Effector memory CD4-positive, alpha-beta T cell (primary cell): Measurements from ENCODE around the gene RCAN1.

Source experiments
- DNase-seq, 3 donors: peaks; one replicate each; pipeline ENCODE4 v3.0.0-alpha.2; 2020
- H3K27ac ChIP-seq: 2 replicates; pipeline ENCODE4 v1.7.0; 2013; ENCODE audit warnings: mild to moderate bottlenecking, low read length, moderate library complexity; ENCODE audit not compliant: insufficient read depth, poor library complexity, severe bottlenecking
- H3K27me3 ChIP-seq: replicated peaks from 2 replicates; pipeline ENCODE4 v1.7.0; 2013; ENCODE audit warnings: mild to moderate bottlenecking, low read length; ENCODE audit not compliant: insufficient read depth, control insufficient read depth, poor library complexity, severe bottlenecking
- H3K36me3 ChIP-seq: 2 replicates; pipeline ENCODE4 v1.7.0; 2013; ENCODE audit warnings: mild to moderate bottlenecking, low read length, moderate library complexity; ENCODE audit not compliant: control insufficient read depth, insufficient read depth
- H3K4me1 ChIP-seq: 2 replicates; pipeline ENCODE4 v1.7.0; 2013; ENCODE audit warnings: low read length, mild to moderate bottlenecking; ENCODE audit not compliant: control insufficient read depth, insufficient read depth, poor library complexity, severe bottlenecking
- H3K4me3 ChIP-seq: 2 replicates; pipeline ENCODE4 v1.7.0; 2013; ENCODE audit warnings: low read length, low read depth, mild to moderate bottlenecking; ENCODE audit not compliant: insufficient read depth, poor library complexity, severe bottlenecking
- H3K9me3 ChIP-seq: 2 replicates; pipeline ENCODE4 v1.7.0; 2013; ENCODE audit warnings: mild to moderate bottlenecking, low read length, moderate library complexity; ENCODE audit not compliant: control insufficient read depth

RCAN1 gene

GRCh38 chr21:34511787-34512455 lies 103.0 kb downstream of the RCAN1 start, which contains the start of gene KCNE1:
KCNE1 (minus strand) TSS chr21:34512210; CDS start chr21:34449634, 62,576 bp downstream.
- no peak within 1 kb of the TSS for H3K27ac ChIP-seq
- no peaks in the 10 kb centered on the region for H3K9me3 ChIP-seq
- no peaks in the 10 kb centered on the region for H3K36me3 ChIP-seq
- H3K4me3 ChIP-seq = no peak within 1 kb of the TSS
- no peak for DNase-seq
- H3K4me1 ChIP-seq = no peaks in the 10 kb centered on the region
- no peaks in the 10 kb centered on the region for H3K27me3 ChIP-seq

DNA sequence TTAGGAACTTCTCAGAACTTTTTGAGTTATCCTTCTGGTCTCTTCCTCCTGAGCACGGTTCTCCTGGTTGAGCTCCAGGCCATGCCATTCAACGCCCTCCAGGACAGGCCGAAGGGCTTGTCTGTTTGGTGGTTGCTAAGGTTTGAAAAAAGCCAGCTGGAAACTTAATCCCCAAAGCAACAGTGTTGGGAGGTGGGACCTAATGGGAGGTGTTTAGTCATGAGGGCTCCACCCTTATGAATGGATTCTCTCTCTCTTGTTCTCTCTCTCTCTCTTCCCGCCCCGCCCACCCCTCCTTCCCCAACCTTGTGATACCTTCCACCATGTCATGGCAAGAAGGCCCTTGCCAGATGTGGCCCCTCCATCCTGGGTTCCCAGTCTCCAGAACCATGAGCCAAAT lies 103.7 kb downstream of the RCAN1 start:
- Histone ChIP-seq H3K36me3 (no peaks in the 10 kb centered on the region), H3K27ac (no peak overlapping the region), H3K27me3 (no peaks in the 10 kb centered on the region), H3K4me1 (no peaks in the 10 kb centered on the region), H3K4me3 (no peak overlapping the region), H3K9me3 (no peaks in the 10 kb centered on the region)
- DNase-seq = no peak

DNA sequence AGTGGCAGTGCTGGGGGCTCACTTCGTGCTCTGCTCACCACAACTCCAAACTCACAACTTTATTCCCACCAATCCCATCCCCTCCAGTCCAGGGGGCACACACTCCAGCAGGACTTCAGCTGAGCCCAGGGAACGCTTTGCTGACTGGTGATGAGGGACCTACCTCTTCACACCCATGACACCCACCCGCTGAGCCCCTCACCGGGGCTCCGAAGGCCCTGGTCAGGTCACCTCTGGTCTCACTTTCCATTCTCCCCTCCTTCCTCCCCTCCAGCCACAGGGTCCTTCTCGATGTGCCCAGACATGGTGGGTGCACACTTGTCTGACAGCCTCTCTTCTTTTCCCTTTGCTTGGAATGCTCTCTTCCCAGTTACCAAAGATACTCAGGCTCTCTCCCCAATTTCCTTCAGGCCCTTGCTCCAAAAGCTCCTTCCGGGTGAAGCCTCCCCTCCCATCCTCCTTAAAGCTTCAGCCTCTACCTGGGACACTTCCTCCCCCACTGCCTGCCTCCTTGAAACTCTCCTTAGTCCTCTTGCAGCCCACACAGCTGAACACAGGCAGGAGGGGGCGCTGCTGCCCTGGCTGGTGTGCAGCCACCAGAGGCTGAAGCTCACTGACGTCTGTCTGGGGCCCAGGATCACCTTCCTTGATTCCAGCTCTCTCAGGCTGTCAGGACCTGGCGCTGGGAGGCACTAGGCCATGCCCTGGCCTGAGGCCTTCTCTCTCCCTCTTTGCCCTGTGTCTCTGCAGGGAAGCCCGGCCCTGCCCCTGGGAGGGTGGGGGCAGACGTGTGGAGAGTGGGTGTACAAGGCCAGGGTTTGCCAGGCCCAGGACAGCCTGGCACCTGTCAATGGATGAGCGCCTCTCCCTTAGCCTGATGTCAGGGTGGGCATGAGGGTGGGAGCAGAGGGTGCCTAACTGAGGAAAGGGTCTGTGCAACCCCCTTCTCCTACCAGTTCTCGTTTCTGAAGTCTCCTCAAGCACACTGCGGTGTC lies 104.5 kb downstream of the RCAN1 start:
- Histone ChIP-seq H3K27me3 (no peaks in the 10 kb centered on the region), H3K4me3 (no peak overlapping the region), H3K9me3 (no peaks in the 10 kb centered on the region), H3K27ac (no peak overlapping the region), H3K4me1 (no peaks in the 10 kb centered on the region), H3K36me3 (no peaks in the 10 kb centered on the region)
- DNase-seq = no peak

DNA sequence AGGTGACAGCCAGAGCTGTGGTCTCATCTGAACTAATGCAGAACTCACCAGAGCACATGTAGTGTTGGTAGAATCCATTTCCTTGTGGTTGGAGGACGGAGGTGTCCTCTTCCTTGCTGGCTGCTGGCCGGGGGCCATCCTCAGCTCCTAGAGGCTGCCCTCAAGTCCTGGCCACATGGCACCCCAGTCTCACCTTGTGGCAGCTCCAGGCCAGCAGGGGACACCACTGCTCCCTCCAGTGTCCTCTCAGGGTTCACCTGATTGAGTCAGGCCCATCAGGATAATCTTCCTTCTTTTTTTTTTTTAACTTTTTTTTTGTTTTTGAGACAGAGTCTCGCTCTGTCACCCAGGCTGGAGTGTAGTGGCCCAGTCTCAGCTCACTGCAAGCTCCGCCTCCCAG lies 105.8 kb downstream of the RCAN1 start:
- no peak overlapping the region for H3K27ac ChIP-seq
- DNase-seq = no peak
- no peaks in the 10 kb centered on the region for H3K4me1 ChIP-seq
- no peaks in the 10 kb centered on the region for H3K9me3 ChIP-seq
- no peaks in the 10 kb centered on the region for H3K36me3 ChIP-seq
- H3K27me3 ChIP-seq = no peaks in the 10 kb centered on the region
- no peak overlapping the region for H3K4me3 ChIP-seq

GRCh38 chr21:34504595-34504994 lies 110.3 kb downstream of the RCAN1 start:
- Histone ChIP-seq H3K36me3 (no peaks in the 10 kb centered on the region), H3K9me3 (no peaks in the 10 kb centered on the region), H3K4me3 (no peak overlapping the region), H3K27me3 (no peaks in the 10 kb centered on the region), H3K27ac (no peak overlapping the region), H3K4me1 (no peaks in the 10 kb centered on the region)
- DNase-seq = no peak

- DNase-seq = no peak
- H3K27me3 ChIP-seq = no peaks in the 10 kb centered on the region
- H3K9me3 ChIP-seq = peaks cover 4% of the 10 kb centered on the region
- no peak overlapping the region for H3K4me3 ChIP-seq
- H3K36me3 ChIP-seq = no peaks in the 10 kb centered on the region
- H3K4me1 ChIP-seq = no peaks in the 10 kb centered on the region
- no peak overlapping the region for H3K27ac ChIP-seq
Observed at GRCh38 chr21:34502480-34503106, 112.3 kb downstream of the RCAN1 start.

GRCh38 chr21:34501716-34502115 lies 113.2 kb downstream of the RCAN1 start:
- no peak for DNase-seq
- Histone ChIP-seq H3K9me3 (peaks cover 4% of the 10 kb centered on the region), H3K27ac (no peak overlapping the region), H3K4me1 (no peaks in the 10 kb centered on the region), H3K4me3 (no peak overlapping the region), H3K27me3 (no peaks in the 10 kb centered on the region), H3K36me3 (no peaks in the 10 kb centered on the region)

DNA sequence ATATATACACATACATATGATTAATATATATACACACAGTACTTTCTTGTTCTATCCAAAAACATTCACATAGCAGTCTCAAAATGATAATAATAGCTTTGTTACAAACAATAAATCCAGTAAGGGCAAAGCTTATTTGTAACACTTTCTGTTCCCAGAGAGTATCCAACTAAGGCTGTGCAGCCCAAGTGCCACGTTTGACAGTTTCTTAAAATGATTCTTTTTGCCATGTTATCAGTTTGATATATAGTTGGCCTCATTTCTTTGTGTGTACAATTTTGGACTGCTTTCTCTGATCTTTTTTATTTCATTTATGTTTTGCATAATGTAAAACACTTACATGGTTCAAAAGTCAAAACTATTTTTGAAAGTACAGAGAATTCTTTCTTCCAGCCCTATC lies 114.7 kb downstream of the RCAN1 start:
- no peak for DNase-seq
- H3K4me1 ChIP-seq = no peaks in the 10 kb centered on the region
- H3K36me3 ChIP-seq = no peaks in the 10 kb centered on the region
- H3K9me3 ChIP-seq = peaks cover 4% of the 10 kb centered on the region
- no peaks in the 10 kb centered on the region for H3K27me3 ChIP-seq
- H3K27ac ChIP-seq = no peak overlapping the region
- H3K4me3 ChIP-seq = no peak overlapping the region

GRCh38 chr21:34499116-34499515 lies 115.8 kb downstream of the RCAN1 start:
- no peaks in the 10 kb centered on the region for H3K4me1 ChIP-seq
- H3K27ac ChIP-seq = no peak overlapping the region
- no peak for DNase-seq
- no peaks in the 10 kb centered on the region for H3K36me3 ChIP-seq
- peaks cover 4% of the 10 kb centered on the region for H3K9me3 ChIP-seq
- no peak overlapping the region for H3K4me3 ChIP-seq
- H3K27me3 ChIP-seq = no peaks in the 10 kb centered on the region

- H3K4me1 ChIP-seq = no peaks in the 10 kb centered on the region
- no peaks in the 10 kb centered on the region for H3K27me3 ChIP-seq
- peaks cover 4% of the 10 kb centered on the region for H3K9me3 ChIP-seq
- no peak for DNase-seq
- no peak overlapping the region for H3K27ac ChIP-seq
- H3K36me3 ChIP-seq = no peaks in the 10 kb centered on the region
- no peak overlapping the region for H3K4me3 ChIP-seq
Observed at GRCh38 chr21:34498623-34499022, 116.3 kb downstream of the RCAN1 start.
